Retinal pigment epithelial cell (primary cell): ENCODE measurements around the gene ITPRIP.

ENCODE experiments used
- DNase-seq: peaks from one replicate; pipeline ENCODE4 v3.0.0-alpha.2; 2010; ENCODE audit warnings: low read depth
- H3K4me3 ChIP-seq: 2 replicates; pipeline ENCODE4 v1.5.1; 2011; ENCODE audit warnings: mild to moderate bottlenecking, low read length, control low read depth, moderate library complexity
- CTCF ChIP-seq: conservative IDR thresholded peaks from 2 replicates; pipeline ENCODE4 v1.5.1; 2011; ENCODE audit warnings: low read depth, low read length, control low read depth, inconsistent platforms

ITPRIP gene

GRCh38 chr10:104334561-104334960 is 3.7 kb downstream of the ITPRIP start:
- no peak for DNase-seq
- H3K4me3 ChIP-seq: no peak overlapping the region
- no peak for TF ChIP-seq CTCF

- TF ChIP-seq CTCF: no peak
- no peak overlapping the region for H3K4me3 ChIP-seq
- DNase-seq: no peak
Observed at GRCh38 chr10:104333728-104334373, 4.4 kb downstream of the ITPRIP start.

GRCh38 chr10:104333032-104333727 is 5.1 kb downstream of the ITPRIP start:
- H3K4me3 ChIP-seq: no peak overlapping the region
- no peak for TF ChIP-seq CTCF
- no peak for DNase-seq

- H3K4me3 ChIP-seq: no peak overlapping the region
- TF ChIP-seq CTCF: no peak
- no peak for DNase-seq
Observed at GRCh38 chr10:104332243-104333031, 5.8 kb downstream of the ITPRIP start.

- H3K4me3 ChIP-seq: no peak overlapping the region
- DNase-seq: no peak
- no peak for TF ChIP-seq CTCF
Observed at GRCh38 chr10:104331208-104331838, 6.9 kb downstream of the ITPRIP start.

- DNase-seq: peak; percentile 81
- H3K4me3 ChIP-seq: no peak overlapping the region
- no peak for TF ChIP-seq CTCF
Observed at GRCh38 chr10:104330168-104331110, 7.8 kb downstream of the ITPRIP start.
